Esophagus squamous epithelium (tissue), 5 donors: ENCODE data around the gene ARSD. TPM values are rescaled to one million over a fixed set of nuclear protein-coding genes. Genes with fewer than 3 reads are reported as not detected.
"Not testable (repeated sequence)": the region's sequence is repeated elsewhere in the genome, so short reads cannot be mapped to it uniquely, and the experiment has no call there.

Source experiments
- DNase-seq: peaks from one replicate; lab custom pipeline; 2025; lab: John Stamatoyannopoulos, UW
- H3K27ac ChIP-seq, 4 donors: fragments of 200-600 bp; sonication (generic); one replicate each; pipeline ENCODE4 v1.5.1; 2016 to 2019; ENCODE audit warnings: mild to moderate bottlenecking in 1 of 4
- H3K27me3 ChIP-seq, 4 donors: fragments of 200-600 bp; sonication (generic); 1 replicate in 3 of 4; 2 replicates in 1 of 4; pipeline versions ENCODE4 v1.5.1 to v1.6.0; 2017 to 2021; ENCODE audit warnings: antibody characterized with exemption in 1 of 4
- H3K36me3 ChIP-seq, 3 donors: fragments of 200-600 bp; sonication (generic); one replicate each; pipeline ENCODE4 v1.5.1; 2016 to 2019
- H3K4me1 ChIP-seq, 3 donors: fragments of 200-600 bp; sonication (generic); one replicate each; pipeline ENCODE4 v1.5.1; 2017 to 2019
- H3K4me3 ChIP-seq, 4 donors: fragments of 200-600 bp; sonication (generic); 1 replicate in 3 of 4; 2 replicates in 1 of 4; pipeline ENCODE4 v1.5.1; 2016 to 2019; ENCODE audit warnings: mild to moderate bottlenecking in 2 of 4, moderate library complexity in 1 of 4
- H3K9me3 ChIP-seq, 3 donors: fragments of 200-600 bp; sonication (generic); one replicate each; pipeline ENCODE4 v1.5.1; 2016 to 2019
- POLR2A ChIP-seq, 4 donors: fragments of 450-650 bp; IDR thresholded peaks; one replicate each; pipeline ENCODE4 v1.6.1; 2017; ENCODE audit warnings: antibody characterized with exemption in 4 of 4, mild to moderate bottlenecking in 4 of 4, moderate library complexity in 3 of 4
- WGBS, 2 donors: methylation state at CpG; one replicate each; pipeline ENCODE4 v1.1.5; 2018; 5-methylcytosine and 5-hydroxymethylcytosine counted together
- intact Hi-C: fragments of 100-400 bp; cut with DNase I; formaldehyde crosslinking; loops from one replicate; pipeline ENCODE4 v1.15.0; 2022
- total RNA-seq, 4 donors: library from RNA; depleted of rRNA; stranded (reverse); fragments of >200 nt; gene quantifications; one replicate each; pipeline ENCODE4 v1.1.0, GENCODE V29; 2016
- TF ChIP-seq, protein P1 (sequence below), 6 experiments: fragments of 450-650 bp in 4 of 6; fragments of 200-600 bp in 2 of 6; sonication (generic) in 2 of 6; IDR thresholded peaks; one replicate each; pipeline ENCODE4 v1.5.1; 2016 to 2019; ENCODE audit warnings: antibody characterized with exemption in 6 of 6, mild to moderate bottlenecking in 4 of 6, moderate library complexity in 4 of 6
- donor health status: DM: yes; HTN: yes; CAD: no.

The ARSD gene
- total RNA-seq, 4 donors from 2014 or later: 9.7 to 25.5 (median 19.2) TPM

DNA sequence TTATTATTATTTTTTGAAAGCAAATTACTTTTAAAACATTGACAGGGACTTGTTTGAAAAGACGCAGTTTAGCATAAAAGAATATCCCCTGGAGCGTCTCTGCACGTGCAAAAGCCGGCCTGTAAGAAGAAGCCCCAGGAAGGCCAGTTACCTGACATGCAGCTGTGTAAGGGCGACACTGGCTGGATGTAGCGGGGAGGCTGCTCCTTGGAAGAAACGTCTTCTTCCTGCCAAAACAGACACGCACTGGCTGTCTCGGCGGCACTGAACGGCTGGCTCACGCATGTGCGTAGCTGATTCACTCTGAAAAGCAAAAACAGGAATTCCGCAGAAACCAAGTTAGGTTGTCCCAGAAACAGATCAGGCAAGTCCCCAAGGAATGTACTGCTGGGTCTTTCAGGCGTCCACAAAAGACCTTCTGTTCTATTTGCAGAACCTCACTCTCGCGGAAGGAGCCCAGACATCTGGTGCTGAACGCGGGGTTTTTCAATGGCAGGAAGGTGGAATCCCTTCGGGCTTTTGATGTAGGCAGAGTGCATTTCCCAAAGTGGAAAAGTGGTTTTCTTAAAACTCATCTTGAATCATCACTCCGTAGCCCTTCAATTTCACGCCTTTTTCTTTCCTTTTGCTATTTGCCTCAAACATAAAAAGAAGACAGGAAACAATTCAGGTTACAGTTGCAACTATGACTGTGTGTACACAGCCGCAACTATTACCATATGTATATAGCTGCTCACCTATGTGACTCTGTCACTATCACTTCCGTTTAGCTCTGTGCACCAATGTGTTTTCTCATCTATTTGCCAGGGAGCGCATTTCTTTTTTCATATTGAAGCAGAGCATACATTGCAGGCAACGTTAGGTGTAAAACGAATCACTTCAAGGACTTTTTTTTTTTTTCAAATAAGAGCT is 39.1 kb upstream of the ARSD start:
- 45 to 51% methylated on average over 21 to 27 of the region's 27 CpGs for WGBS, 2 donors
- H3K27ac ChIP-seq: no peak overlapping the region
- peak overlapping the region in 3 of 4 donors; percentile 9 to 24 (median 18) for H3K4me3 ChIP-seq
- no peak for DNase-seq
- no peaks in the 10 kb centered on the region for H3K4me1 ChIP-seq
- intact Hi-C loops: no loop called here
- no peak for TF ChIP-seq POLR2A (IDR thresholded peaks at IDR 0.05)
- TF ChIP-seq, protein P1, sequence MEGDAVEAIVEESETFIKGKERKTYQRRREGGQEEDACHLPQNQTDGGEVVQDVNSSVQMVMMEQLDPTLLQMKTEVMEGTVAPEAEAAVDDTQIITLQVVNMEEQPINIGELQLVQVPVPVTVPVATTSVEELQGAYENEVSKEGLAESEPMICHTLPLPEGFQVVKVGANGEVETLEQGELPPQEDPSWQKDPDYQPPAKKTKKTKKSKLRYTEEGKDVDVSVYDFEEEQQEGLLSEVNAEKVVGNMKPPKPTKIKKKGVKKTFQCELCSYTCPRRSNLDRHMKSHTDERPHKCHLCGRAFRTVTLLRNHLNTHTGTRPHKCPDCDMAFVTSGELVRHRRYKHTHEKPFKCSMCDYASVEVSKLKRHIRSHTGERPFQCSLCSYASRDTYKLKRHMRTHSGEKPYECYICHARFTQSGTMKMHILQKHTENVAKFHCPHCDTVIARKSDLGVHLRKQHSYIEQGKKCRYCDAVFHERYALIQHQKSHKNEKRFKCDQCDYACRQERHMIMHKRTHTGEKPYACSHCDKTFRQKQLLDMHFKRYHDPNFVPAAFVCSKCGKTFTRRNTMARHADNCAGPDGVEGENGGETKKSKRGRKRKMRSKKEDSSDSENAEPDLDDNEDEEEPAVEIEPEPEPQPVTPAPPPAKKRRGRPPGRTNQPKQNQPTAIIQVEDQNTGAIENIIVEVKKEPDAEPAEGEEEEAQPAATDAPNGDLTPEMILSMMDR (IDR thresholded peaks at IDR 0.05): no peak
- no peaks in the 10 kb centered on the region for H3K27me3 ChIP-seq
- no peaks in the 10 kb centered on the region for H3K36me3 ChIP-seq
- no peaks in the 10 kb centered on the region for H3K9me3 ChIP-seq

DNA sequence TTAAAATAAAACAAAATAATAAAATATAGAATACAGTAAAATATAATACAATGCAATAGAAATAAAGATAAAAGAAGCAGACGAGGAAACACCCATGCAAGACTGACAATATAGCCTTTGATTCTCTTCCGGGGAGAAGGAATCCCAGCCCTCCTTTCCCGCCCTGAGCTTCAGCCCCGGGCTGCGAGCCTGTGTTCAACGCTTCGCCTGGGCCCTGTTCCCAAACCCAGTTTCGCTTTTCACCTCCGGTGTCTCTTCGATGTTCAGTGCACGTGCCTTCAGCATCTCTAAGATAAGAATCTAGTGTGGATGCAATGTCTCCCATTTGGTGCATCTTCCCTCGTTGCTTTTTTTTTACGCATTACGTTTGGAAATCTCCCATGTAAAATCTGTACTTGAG is 38.4 kb upstream of the ARSD start:
- WGBS, 2 donors: 42 to 79% methylated on average over 14 of the region's 14 CpGs
- Histone ChIP-seq H3K4me3 (no peak overlapping the region), H3K27me3 (no peaks in the 10 kb centered on the region), H3K4me1 (no peaks in the 10 kb centered on the region), H3K9me3 (no peaks in the 10 kb centered on the region), H3K36me3 (no peaks in the 10 kb centered on the region), H3K27ac (no peak overlapping the region)
- intact Hi-C loops: no loop called here
- TF ChIP-seq, protein P1 (IDR thresholded peaks at IDR 0.05): no peak
- no peak for TF ChIP-seq POLR2A (IDR thresholded peaks at IDR 0.05)
- DNase-seq: no peak

DNA sequence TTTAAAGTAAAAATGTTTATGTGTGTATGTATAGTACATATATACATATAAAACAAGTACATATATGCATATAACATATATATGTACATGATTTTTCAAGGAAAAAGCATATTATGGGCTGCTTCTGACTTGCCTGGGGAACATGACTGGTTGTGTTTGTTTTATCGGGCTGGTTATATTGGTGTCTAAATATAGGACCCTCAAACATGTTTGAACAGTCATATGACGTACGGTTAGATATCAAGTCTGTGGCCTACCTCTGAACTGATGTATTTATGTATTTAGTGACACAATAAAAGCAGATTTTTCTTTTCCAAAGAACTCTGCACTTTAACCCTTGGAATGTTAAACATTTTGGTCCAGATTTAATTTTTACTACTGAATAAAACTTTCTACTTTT is 37.9 kb upstream of the ARSD start:
- 65 to 74% methylated on average over 3 of the region's 3 CpGs for WGBS, 2 donors
- TF ChIP-seq, protein P1 (IDR thresholded peaks at IDR 0.05): no peak
- no peak for TF ChIP-seq POLR2A (IDR thresholded peaks at IDR 0.05)
- no peak for DNase-seq

DNA sequence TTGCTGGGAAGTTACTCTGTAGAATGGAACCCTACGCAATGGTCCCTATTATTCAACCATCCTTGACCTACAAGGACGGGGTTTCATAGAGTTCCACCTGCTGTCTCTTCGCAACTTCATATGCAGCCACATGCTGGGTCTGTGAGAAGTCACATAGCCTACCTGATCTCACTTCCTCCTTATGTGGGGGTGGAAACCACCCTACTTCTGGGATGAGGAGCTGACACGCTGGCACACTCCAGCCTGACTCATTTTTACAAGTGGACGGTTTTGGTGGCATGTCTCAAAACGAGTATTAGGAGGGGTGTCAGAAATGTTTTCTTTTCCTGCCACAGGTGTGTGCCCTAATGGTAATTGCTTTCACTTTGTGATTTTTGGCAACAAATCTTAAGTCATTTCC is 36.8 kb upstream of the ARSD start:
- no peaks in the 10 kb centered on the region for H3K4me1 ChIP-seq
- TF ChIP-seq, protein P1 (IDR thresholded peaks at IDR 0.05): no peak
- H3K27me3 ChIP-seq: no peaks in the 10 kb centered on the region
- intact Hi-C loops: no loop called here
- H3K9me3 ChIP-seq: no peaks in the 10 kb centered on the region
- no peak overlapping the region for H3K27ac ChIP-seq
- no peak for DNase-seq
- WGBS, 2 donors: 45 to 52% methylated on average over 4 to 5 of the region's 6 CpGs
- no peaks in the 10 kb centered on the region for H3K36me3 ChIP-seq
- no peak overlapping the region for H3K4me3 ChIP-seq

More for the DNA sequence above, 37.9 kb upstream of the ARSD start:
- Histone ChIP-seq H3K9me3 (no peaks in the 10 kb centered on the region), H3K27ac (no peak overlapping the region), H3K4me1 (no peaks in the 10 kb centered on the region), H3K36me3 (no peaks in the 10 kb centered on the region), H3K4me3 (no peak overlapping the region), H3K27me3 (no peaks in the 10 kb centered on the region)
- intact Hi-C loops: no loop called here

DNA sequence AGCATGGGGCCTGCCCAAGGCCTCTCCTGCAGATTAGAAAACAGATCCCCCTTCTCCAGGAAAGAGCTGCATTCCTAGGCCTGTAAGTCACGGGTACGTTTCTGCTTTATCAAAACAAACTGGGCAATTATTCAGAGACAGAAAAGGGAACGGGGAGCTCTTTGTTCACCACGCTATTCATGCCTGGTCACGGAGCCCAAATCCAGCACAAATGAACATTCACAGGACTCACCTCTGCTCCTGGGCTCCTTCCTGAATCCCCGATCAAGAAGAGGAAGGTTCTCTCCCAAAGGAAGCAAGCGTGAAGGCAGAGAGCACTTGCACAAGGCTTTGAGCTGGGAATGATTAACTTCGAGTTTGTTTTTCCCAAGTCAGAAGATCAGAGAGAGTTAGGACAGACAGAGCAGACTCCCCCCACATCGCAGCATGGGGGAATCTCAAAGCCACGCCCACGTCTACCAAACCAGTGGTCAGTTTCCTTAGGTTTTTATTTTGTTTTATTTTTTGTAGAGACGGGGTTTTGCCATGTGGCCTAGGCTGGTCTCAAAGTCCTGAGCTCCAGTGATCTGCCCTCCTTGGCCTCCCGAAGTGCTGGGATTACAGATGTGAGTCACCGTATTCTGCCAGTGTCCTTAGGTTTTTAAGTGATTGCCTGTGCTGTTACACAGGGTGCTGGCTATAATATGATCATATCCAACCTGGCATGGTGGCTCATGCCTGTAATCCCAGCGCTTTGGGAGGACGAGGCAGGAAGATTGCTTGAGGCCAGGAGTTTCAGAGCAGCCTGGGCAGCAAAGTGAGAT is 35.1 kb upstream of the ARSD start:
- H3K9me3 ChIP-seq, H3K27ac ChIP-seq, H3K36me3 ChIP-seq, H3K4me1 ChIP-seq, H3K27me3 ChIP-seq, H3K4me3 ChIP-seq, intact Hi-C loops, DNase-seq: not testable (repeated sequence)
- 55 to 57% methylated on average over 4 to 16 of the region's 16 CpGs for WGBS, 2 donors

DNA sequence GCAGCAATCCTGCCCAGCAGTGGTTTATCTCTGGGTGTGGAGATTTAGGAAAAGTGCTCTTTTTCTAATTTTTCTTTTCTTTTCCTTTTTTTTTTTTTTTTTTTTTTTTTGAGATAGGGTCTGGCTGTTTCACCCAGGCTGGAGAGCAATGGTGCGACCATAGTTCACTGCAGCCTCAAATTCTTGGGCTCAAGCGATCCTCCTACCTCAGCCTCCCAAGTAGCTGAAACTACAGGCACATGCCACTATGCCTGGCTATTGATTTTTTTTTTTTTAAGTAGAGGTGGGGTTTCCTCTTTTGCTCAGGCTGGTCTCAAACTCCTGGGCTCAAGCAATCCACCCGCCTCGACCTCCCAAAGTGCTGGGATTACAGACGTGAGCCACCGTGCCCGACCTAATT is 34.3 kb upstream of the ARSD start:
- H3K4me3 ChIP-seq, H3K27me3 ChIP-seq, H3K9me3 ChIP-seq, H3K36me3 ChIP-seq, H3K27ac ChIP-seq, DNase-seq, H3K4me1 ChIP-seq, intact Hi-C loops: not testable (repeated sequence)
- WGBS, 2 donors: 82 to 97% methylated on average over 7 of the region's 7 CpGs
